Skeletal muscle tissue (tissue), 4 donors: Measurements from ENCODE around the gene FMN1. TPM values are rescaled to one million over a fixed set of nuclear protein-coding genes. Genes with fewer than 3 reads are reported as not detected.

ENCODE experiments used
- H3K27ac ChIP-seq: one replicate; pipeline ENCODE4 v1.7.0; 2013; ENCODE audit warnings: mild to moderate bottlenecking, low read depth, low read length, inconsistent platforms
- H3K27me3 ChIP-seq, 3 donors: one replicate each; pipeline ENCODE4 v1.7.0; 2013; ENCODE audit warnings: low read length in 3 of 3; ENCODE audit not compliant: control insufficient read depth in 3 of 3, insufficient read depth in 3 of 3
- H3K36me3 ChIP-seq, 3 donors: one replicate each; pipeline ENCODE4 v1.7.0; 2013; ENCODE audit warnings: low read length in 3 of 3; ENCODE audit not compliant: control insufficient read depth in 3 of 3, insufficient read depth in 3 of 3
- H3K4me1 ChIP-seq, 3 donors: one replicate each; pipeline ENCODE4 v1.7.0; 2013; ENCODE audit warnings: low read length in 3 of 3, mild to moderate bottlenecking in 3 of 3; ENCODE audit not compliant: control insufficient read depth in 3 of 3, insufficient read depth in 3 of 3
- H3K4me3 ChIP-seq, 3 donors: one replicate each; pipeline ENCODE4 v1.7.0; 2013; ENCODE audit warnings: low read length in 3 of 3
- H3K9ac ChIP-seq, 3 donors: one replicate each; pipeline ENCODE4 v1.7.0; 2013; ENCODE audit warnings: low read length in 3 of 3, mild to moderate bottlenecking in 3 of 3, moderate library complexity in 2 of 3, low read depth in 1 of 3
- H3K9me3 ChIP-seq, 3 donors: one replicate each; pipeline ENCODE4 v1.7.0; 2013; ENCODE audit warnings: low read length in 3 of 3; ENCODE audit not compliant: control insufficient read depth in 3 of 3
- total RNA-seq: library from RNA; depleted of rRNA; stranded (reverse); fragments of >200 nt; gene quantifications from one replicate; pipeline ENCODE4 v1.2.3, GENCODE V29; 2014
- donor health status: Osteomylitis.

The FMN1 gene
- total RNA-seq, 1 donor from 2014 or later = 3.7 TPM

GRCh38 chr15:32998979-32999672 is 195.4 kb downstream of the FMN1 start:
- H3K4me3 ChIP-seq = no peak overlapping the region
- H3K9me3 ChIP-seq = no peaks in the 10 kb centered on the region
- no peaks in the 10 kb centered on the region for H3K4me1 ChIP-seq
- H3K9ac ChIP-seq = no peak overlapping the region
- H3K27me3 ChIP-seq = no peaks in the 10 kb centered on the region
- peak overlapping the region; percentile 64 for H3K27ac ChIP-seq
- H3K36me3 ChIP-seq = no peaks in the 10 kb centered on the region

DNA sequence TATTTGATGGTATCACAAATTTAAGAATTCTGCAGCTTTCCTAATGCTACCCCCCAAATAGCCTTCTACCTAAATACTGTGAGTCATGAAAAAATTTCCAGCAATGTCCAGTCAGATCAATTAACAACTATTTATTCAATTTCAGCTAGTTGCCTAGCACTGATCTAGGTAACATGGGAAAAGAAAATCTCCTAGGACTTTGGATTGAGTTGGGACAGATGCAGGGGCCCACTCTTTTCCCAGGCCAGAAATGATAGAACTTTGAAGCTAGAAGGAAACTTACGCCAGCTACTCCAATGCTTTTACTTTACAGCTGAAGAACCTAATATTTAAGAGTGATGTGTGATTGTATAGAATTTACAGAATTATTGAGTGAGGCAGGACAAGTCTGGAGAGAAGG is 196.3 kb downstream of the FMN1 start:
- H3K27me3 ChIP-seq = no peaks in the 10 kb centered on the region
- no peak overlapping the region for H3K9ac ChIP-seq
- H3K4me3 ChIP-seq = no peak overlapping the region
- H3K36me3 ChIP-seq = no peaks in the 10 kb centered on the region
- H3K4me1 ChIP-seq = no peaks in the 10 kb centered on the region
- no peaks in the 10 kb centered on the region for H3K9me3 ChIP-seq
- H3K27ac ChIP-seq = no peak overlapping the region

DNA sequence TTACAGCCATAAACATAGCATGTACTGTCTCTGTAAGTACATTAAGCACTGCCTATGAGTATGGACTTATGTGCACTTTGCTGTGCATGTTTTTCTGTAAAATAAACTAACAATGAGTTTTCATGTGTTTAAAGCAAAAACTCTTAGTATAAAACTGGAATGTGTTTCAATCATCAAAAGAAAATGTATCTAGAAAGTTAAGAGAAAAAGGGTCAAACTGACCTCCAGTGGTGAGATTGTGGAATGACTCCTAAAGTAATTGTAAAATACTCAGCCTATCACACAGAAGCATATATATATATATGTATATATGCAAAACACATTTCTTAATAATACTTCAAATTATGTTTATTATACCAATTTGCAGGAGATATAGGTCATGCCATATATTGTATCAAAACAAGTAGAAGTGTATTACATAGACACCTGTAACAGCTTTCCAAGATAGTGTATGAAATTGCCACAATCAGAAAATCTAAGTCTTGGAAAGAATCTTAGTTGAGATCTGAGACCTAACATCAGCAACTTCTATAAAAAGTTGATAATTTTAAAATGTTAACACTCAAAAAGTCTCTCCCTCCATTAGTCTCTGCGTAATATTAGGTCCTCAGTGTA is 199.6 kb downstream of the FMN1 start:
- no peak overlapping the region for H3K4me3 ChIP-seq
- no peak overlapping the region for H3K9ac ChIP-seq
- no peaks in the 10 kb centered on the region for H3K9me3 ChIP-seq
- no peak overlapping the region for H3K27ac ChIP-seq
- H3K4me1 ChIP-seq = no peaks in the 10 kb centered on the region
- no peaks in the 10 kb centered on the region for H3K27me3 ChIP-seq
- no peaks in the 10 kb centered on the region for H3K36me3 ChIP-seq

- no peak overlapping the region for H3K4me3 ChIP-seq
- no peak overlapping the region for H3K9ac ChIP-seq
- H3K27me3 ChIP-seq = no peaks in the 10 kb centered on the region
- H3K36me3 ChIP-seq = no peaks in the 10 kb centered on the region
- H3K9me3 ChIP-seq = no peaks in the 10 kb centered on the region
- no peak overlapping the region for H3K27ac ChIP-seq
- no peaks in the 10 kb centered on the region for H3K4me1 ChIP-seq
Measured at GRCh38 chr15:32993285-32993684, 201.2 kb downstream of the FMN1 start.

GRCh38 chr15:32991619-32992111 is 202.8 kb downstream of the FMN1 start:
- no peak overlapping the region for H3K9ac ChIP-seq
- H3K36me3 ChIP-seq = no peaks in the 10 kb centered on the region
- no peak overlapping the region for H3K4me3 ChIP-seq
- H3K4me1 ChIP-seq = no peaks in the 10 kb centered on the region
- H3K27ac ChIP-seq = no peak overlapping the region
- H3K27me3 ChIP-seq = no peaks in the 10 kb centered on the region
- no peaks in the 10 kb centered on the region for H3K9me3 ChIP-seq

GRCh38 chr15:32990071-32990470 is 204.4 kb downstream of the FMN1 start:
- H3K27me3 ChIP-seq = no peaks in the 10 kb centered on the region
- no peak overlapping the region for H3K9ac ChIP-seq
- H3K4me3 ChIP-seq = no peak overlapping the region
- no peaks in the 10 kb centered on the region for H3K4me1 ChIP-seq
- no peak overlapping the region for H3K27ac ChIP-seq
- H3K9me3 ChIP-seq = no peaks in the 10 kb centered on the region
- H3K36me3 ChIP-seq = no peaks in the 10 kb centered on the region

GRCh38 chr15:32987067-32987466 is 207.4 kb downstream of the FMN1 start:
- Histone ChIP-seq H3K27me3 (no peaks in the 10 kb centered on the region), H3K9ac (no peak overlapping the region), H3K9me3 (no peaks in the 10 kb centered on the region), H3K27ac (no peak overlapping the region), H3K4me1 (no peaks in the 10 kb centered on the region), H3K36me3 (no peaks in the 10 kb centered on the region), H3K4me3 (no peak overlapping the region)

GRCh38 chr15:32986147-32986546 is 208.4 kb downstream of the FMN1 start:
- Histone ChIP-seq H3K9me3 (no peaks in the 10 kb centered on the region), H3K27ac (no peak overlapping the region), H3K4me3 (no peak overlapping the region), H3K27me3 (no peaks in the 10 kb centered on the region), H3K9ac (no peak overlapping the region), H3K36me3 (no peaks in the 10 kb centered on the region), H3K4me1 (no peaks in the 10 kb centered on the region)

DNA sequence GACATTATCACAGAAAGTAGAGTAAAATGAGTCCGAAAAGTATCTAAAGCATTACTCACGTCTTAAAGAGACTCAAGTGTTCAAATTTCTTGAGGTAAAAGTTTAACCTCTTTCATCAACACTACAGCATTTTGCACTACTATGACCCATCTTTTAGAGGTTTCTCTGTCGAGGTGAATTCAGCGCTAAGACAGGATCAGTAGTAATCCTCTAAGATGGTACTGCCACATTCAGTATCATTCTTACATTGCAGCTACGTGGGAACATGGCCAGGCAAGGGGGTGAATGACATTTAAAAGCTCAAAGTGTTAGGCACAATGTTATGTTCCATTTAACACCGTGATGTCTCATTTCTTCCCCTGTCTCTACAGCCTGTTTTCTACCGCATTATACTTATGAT is 210.8 kb downstream of the FMN1 start:
- Histone ChIP-seq H3K27me3 (no peaks in the 10 kb centered on the region), H3K36me3 (no peaks in the 10 kb centered on the region), H3K4me1 (no peaks in the 10 kb centered on the region), H3K27ac (no peak overlapping the region), H3K9me3 (no peaks in the 10 kb centered on the region), H3K9ac (no peak overlapping the region), H3K4me3 (no peak overlapping the region)

DNA sequence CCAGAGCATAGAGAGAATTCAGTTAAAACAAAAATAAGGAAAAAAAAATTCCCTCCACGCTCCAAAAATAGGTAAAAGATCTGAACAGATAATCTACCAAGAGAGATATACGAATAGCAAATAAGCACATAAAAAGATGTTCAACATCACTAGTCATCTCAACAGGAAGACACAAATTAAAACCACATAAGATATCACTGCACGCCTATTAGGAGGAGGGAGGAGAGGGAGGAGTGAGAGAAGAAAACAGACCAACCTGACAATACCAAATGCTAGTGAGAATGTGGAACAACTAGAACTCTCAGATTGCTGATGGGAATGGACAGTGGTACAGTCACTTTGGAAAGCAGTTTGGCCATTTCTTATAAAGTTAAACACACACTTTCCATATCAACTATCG is 212.5 kb downstream of the FMN1 start:
- H3K27me3 ChIP-seq = no peaks in the 10 kb centered on the region
- H3K36me3 ChIP-seq = no peaks in the 10 kb centered on the region
- H3K4me3 ChIP-seq = no peak overlapping the region
- no peak overlapping the region for H3K9ac ChIP-seq
- H3K4me1 ChIP-seq = no peaks in the 10 kb centered on the region
- no peaks in the 10 kb centered on the region for H3K9me3 ChIP-seq
- H3K27ac ChIP-seq = no peak overlapping the region
